ENCODE data around the gene MAN2C1.

DNA sequence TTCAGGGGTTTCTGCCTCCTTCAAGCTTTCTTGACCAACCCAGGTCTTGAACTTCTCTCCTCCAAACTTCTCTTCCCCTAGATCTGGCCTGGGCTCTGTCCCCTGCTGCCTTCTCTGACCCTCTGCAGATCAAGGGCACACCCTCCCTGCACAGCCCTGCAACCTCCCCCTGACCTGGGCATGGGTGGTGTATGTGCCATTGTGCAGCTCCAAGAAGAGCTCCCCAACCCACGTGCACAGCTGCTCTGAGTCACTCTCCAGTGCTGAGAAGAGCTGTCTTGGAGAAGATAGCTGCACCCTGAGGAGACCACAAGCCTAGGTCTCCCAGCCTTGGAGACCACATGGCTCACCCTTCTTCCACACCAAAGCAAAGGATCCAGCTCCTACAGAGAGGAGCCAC lies 8.0 kb downstream of the MAN2C1 start:
- TF ChIP-seq, protein P1, sequence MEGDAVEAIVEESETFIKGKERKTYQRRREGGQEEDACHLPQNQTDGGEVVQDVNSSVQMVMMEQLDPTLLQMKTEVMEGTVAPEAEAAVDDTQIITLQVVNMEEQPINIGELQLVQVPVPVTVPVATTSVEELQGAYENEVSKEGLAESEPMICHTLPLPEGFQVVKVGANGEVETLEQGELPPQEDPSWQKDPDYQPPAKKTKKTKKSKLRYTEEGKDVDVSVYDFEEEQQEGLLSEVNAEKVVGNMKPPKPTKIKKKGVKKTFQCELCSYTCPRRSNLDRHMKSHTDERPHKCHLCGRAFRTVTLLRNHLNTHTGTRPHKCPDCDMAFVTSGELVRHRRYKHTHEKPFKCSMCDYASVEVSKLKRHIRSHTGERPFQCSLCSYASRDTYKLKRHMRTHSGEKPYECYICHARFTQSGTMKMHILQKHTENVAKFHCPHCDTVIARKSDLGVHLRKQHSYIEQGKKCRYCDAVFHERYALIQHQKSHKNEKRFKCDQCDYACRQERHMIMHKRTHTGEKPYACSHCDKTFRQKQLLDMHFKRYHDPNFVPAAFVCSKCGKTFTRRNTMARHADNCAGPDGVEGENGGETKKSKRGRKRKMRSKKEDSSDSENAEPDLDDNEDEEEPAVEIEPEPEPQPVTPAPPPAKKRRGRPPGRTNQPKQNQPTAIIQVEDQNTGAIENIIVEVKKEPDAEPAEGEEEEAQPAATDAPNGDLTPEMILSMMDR (IDR thresholded peaks at IDR 0.05; ENCODE audit: low read length) = no peak
- no peak for TF ChIP-seq EZH2 (optimal IDR thresholded peaks at IDR 0.05; ENCODE audit: low read depth, low read length)
